Upper lobe of left lung (tissue), 4 donors: Measurements from ENCODE around the gene OR1F1.

Experiments used
- POLR2A ChIP-seq, 4 donors: fragments of 450-650 bp; IDR thresholded peaks; one replicate each; pipeline ENCODE4 v1.5.1; 2016 to 2017; ENCODE audit warnings: antibody characterized with exemption in 4 of 4, mild to moderate bottlenecking in 2 of 4
- TF ChIP-seq, protein P1 (sequence below), 6 experiments: fragments of 450-650 bp in 4 of 6; fragments of 200-600 bp in 2 of 6; sonication (generic) in 2 of 6; IDR thresholded peaks; one replicate each; pipeline ENCODE4 v1.5.1; 2016 to 2019; ENCODE audit warnings: antibody characterized with exemption in 6 of 6

DNA sequence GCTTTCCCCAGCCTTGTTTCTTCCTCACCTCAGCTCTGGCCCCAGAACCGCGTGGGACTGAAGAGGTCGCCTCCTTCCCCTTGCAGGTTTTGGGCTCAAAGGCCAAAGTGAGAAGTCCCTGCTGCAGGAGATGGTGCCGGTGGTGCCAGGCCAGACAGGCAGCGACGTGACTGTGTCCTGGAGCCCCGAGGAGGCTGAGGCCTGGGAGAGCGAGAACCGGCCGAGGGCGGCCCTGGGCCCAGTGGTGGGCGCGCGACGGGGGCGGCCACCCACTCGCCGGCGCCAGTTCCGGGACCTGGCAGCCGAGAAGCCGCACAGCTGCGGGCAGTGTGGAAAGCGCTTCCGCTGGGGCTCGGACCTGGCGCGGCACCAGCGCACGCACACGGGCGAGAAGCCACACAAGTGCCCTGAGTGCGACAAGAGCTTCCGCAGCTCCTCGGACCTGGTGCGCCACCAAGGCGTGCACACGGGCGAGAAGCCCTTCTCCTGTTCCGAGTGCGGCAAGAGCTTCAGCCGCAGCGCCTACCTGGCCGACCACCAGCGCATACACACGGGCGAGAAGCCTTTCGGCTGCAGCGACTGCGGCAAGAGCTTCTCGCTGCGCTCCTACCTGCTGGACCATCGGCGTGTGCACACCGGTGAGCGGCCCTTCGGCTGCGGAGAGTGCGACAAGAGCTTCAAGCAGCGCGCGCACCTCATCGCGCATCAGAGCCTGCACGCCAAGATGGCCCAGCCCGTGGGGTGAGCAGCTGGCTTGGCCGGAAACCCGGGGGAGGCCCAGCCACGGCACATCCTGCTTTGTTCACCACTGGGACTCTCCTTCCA lies 47.2 kb upstream of the OR1F1 start:
- TF ChIP-seq, protein P1, sequence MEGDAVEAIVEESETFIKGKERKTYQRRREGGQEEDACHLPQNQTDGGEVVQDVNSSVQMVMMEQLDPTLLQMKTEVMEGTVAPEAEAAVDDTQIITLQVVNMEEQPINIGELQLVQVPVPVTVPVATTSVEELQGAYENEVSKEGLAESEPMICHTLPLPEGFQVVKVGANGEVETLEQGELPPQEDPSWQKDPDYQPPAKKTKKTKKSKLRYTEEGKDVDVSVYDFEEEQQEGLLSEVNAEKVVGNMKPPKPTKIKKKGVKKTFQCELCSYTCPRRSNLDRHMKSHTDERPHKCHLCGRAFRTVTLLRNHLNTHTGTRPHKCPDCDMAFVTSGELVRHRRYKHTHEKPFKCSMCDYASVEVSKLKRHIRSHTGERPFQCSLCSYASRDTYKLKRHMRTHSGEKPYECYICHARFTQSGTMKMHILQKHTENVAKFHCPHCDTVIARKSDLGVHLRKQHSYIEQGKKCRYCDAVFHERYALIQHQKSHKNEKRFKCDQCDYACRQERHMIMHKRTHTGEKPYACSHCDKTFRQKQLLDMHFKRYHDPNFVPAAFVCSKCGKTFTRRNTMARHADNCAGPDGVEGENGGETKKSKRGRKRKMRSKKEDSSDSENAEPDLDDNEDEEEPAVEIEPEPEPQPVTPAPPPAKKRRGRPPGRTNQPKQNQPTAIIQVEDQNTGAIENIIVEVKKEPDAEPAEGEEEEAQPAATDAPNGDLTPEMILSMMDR (IDR thresholded peaks at IDR 0.05) = no peak
- TF ChIP-seq POLR2A (IDR thresholded peaks at IDR 0.05) = no peak
